Endothelial cell of umbilical vein (primary cell): ENCODE results near the gene PKP4.

ENCODE experiments used
- EZH2 ChIP-seq: IDR thresholded peaks from 2 replicates; pipeline ENCODE4 v1.6.1; 2012; ENCODE audit warnings: borderline replicate concordance, low read depth, mild to moderate bottlenecking, moderate library complexity, low read length, inconsistent platforms; ENCODE audit not compliant: severe bottlenecking
- FOS ChIP-seq: IDR thresholded peaks from 2 replicates; pipeline ENCODE4 v1.6.1; 2011; ENCODE audit warnings: mild to moderate bottlenecking, low read length, moderate library complexity, borderline replicate concordance; ENCODE audit not compliant: insufficient read depth
- GATA2 ChIP-seq: IDR thresholded peaks from 2 replicates; pipeline ENCODE4 v1.7.0; 2011; ENCODE audit warnings: low read depth, mild to moderate bottlenecking, moderate library complexity, mixed read lengths, low read length; ENCODE audit not compliant: insufficient read length, insufficient read depth
- JUN ChIP-seq: IDR thresholded peaks from 2 replicates; pipeline ENCODE4 v1.6.1; 2011; ENCODE audit warnings: borderline replicate concordance, low read depth; ENCODE audit not compliant: insufficient read length, insufficient read depth
- MYC ChIP-seq: IDR thresholded peaks from one replicate; pipeline ENCODE4 v1.6.1; 2011; ENCODE audit warnings: mild to moderate bottlenecking, low read depth, low read length
- POLR2A ChIP-seq: IDR thresholded peaks from 2 replicates; pipeline ENCODE4 v1.6.1; 2012; ENCODE audit warnings: low read depth, mild to moderate bottlenecking, control low read depth, low read length
- POLR2AphosphoS5 ChIP-seq: IDR thresholded peaks from 2 replicates; pipeline ENCODE4 v1.6.1; 2012; ENCODE audit warnings: low read depth, mild to moderate bottlenecking, control low read depth, low read length, moderate library complexity; ENCODE audit not compliant: insufficient read depth
- TF ChIP-seq, protein P1 (sequence below), 2 donors: IDR thresholded peaks; 1 replicate in 1 of 2; 2 replicates in 1 of 2; pipeline ENCODE4 v1.5.1; 2011; ENCODE audit warnings: low read length in 2 of 2, mild to moderate bottlenecking in 2 of 2, moderate library complexity in 2 of 2, control low read depth in 1 of 2, inconsistent platforms in 1 of 2, low read depth in 1 of 2; ENCODE audit not compliant: insufficient read depth in 1 of 2; ENCODE audit errors: extremely low read depth in 1 of 2
- TF ChIP-seq, protein P2 (sequence below): IDR thresholded peaks from 2 replicates; pipeline ENCODE4 v1.6.1; 2011; ENCODE audit not compliant: insufficient read depth, insufficient read length

DNA sequence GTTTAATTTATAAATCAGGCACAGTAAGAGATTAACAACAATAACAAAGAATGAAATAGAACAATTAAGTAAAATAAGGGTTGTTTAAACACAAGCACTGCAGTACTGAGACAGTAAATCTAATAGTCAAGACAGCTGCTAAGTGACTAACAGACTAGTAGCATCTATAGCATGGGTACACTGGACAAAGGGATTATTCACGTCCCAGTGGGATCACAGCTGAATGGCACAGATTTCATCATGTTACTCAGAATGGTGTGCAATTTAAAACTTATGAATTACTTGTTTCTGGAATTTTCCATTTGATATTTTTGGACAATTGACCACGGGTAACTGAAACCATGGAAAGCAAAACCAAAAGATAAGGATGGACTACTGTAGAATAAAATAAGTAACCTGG is 176.5 kb downstream of the PKP4 start:
- TF ChIP-seq, protein P1, sequence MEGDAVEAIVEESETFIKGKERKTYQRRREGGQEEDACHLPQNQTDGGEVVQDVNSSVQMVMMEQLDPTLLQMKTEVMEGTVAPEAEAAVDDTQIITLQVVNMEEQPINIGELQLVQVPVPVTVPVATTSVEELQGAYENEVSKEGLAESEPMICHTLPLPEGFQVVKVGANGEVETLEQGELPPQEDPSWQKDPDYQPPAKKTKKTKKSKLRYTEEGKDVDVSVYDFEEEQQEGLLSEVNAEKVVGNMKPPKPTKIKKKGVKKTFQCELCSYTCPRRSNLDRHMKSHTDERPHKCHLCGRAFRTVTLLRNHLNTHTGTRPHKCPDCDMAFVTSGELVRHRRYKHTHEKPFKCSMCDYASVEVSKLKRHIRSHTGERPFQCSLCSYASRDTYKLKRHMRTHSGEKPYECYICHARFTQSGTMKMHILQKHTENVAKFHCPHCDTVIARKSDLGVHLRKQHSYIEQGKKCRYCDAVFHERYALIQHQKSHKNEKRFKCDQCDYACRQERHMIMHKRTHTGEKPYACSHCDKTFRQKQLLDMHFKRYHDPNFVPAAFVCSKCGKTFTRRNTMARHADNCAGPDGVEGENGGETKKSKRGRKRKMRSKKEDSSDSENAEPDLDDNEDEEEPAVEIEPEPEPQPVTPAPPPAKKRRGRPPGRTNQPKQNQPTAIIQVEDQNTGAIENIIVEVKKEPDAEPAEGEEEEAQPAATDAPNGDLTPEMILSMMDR (IDR thresholded peaks at IDR 0.05; ENCODE audit: extremely low read depth in 1 of 2, insufficient read depth in 1 of 2, low read depth in 1 of 2, low read length in 2 of 2): no peak
- TF ChIP-seq POLR2A: no peak
- TF ChIP-seq POLR2AphosphoS5: no peak
- no peak for TF ChIP-seq JUN
- TF ChIP-seq EZH2: no peak
- TF ChIP-seq FOS: no peak
- TF ChIP-seq, protein P2, sequence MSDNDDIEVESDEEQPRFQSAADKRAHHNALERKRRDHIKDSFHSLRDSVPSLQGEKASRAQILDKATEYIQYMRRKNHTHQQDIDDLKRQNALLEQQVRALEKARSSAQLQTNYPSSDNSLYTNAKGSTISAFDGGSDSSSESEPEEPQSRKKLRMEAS: no peak
- TF ChIP-seq MYC: no peak
- no peak for TF ChIP-seq GATA2
